ENCODE results near the gene HSPA12B.
"Not testable (repeated sequence)": the region's sequence is repeated elsewhere in the genome, so short reads cannot be mapped to it uniquely, and the experiment has no call there.

Gene HSPA12B

GRCh38 chr20:3786126-3786484, 53.6 kb downstream of the HSPA12B start:
- Histone ChIP-seq H3K4me3 (ENCODE audit: low read length) (peak overlapping the region; percentile 88), H3K9ac (ENCODE audit: low read length) (peak overlapping the region; percentile 91), H3K36me3 (ENCODE audit: control insufficient read depth, insufficient read depth, low read length, severe bottlenecking) (no peaks in the 10 kb centered on the region), H3K9me3 (ENCODE audit: control insufficient read depth, low read length) (no peaks in the 10 kb centered on the region), H3K27me3 (replicated peaks; ENCODE audit: control insufficient read depth, insufficient read depth, low read length) (no peaks in the 10 kb centered on the region), H3K4me1 (ENCODE audit: control insufficient read depth, insufficient read depth, low read length) (peaks cover 30% of the 10 kb centered on the region)
- DNase-seq (ENCODE audit: low read depth) = peak; percentile 75

- DNase-seq (ENCODE audit: low read depth) = peak; percentile 97
- Histone ChIP-seq H3K36me3 (ENCODE audit: control insufficient read depth, insufficient read depth, low read length, severe bottlenecking) (no peaks in the 10 kb centered on the region), H3K4me3 (ENCODE audit: low read length) (peak within 1 kb of the TSS; percentile 88), H3K27me3 (replicated peaks; ENCODE audit: control insufficient read depth, insufficient read depth, low read length) (no peaks in the 10 kb centered on the region), H3K9ac (ENCODE audit: low read length) (peak within 1 kb of the TSS; percentile 91), H3K4me1 (ENCODE audit: control insufficient read depth, insufficient read depth, low read length) (peaks cover 29% of the 10 kb centered on the region), H3K9me3 (ENCODE audit: control insufficient read depth, low read length) (no peaks in the 10 kb centered on the region)
These were observed 54.3 kb downstream of the HSPA12B start, which contains the start of gene CENPB for GRCh38 chr20:3786665-3787323. CENPB (minus strand) TSS chr20:3786740; CDS start chr20:3786483, 257 bp downstream.

- Histone ChIP-seq H3K36me3 (ENCODE audit: control insufficient read depth, insufficient read depth, low read length, severe bottlenecking) (no peaks in the 10 kb centered on the region), H3K9me3 (ENCODE audit: control insufficient read depth, low read length) (no peaks in the 10 kb centered on the region), H3K27me3 (replicated peaks; ENCODE audit: control insufficient read depth, insufficient read depth, low read length) (no peaks in the 10 kb centered on the region), H3K4me3 (ENCODE audit: low read length) (peak overlapping the region; percentile 71), H3K4me1 (ENCODE audit: control insufficient read depth, insufficient read depth, low read length) (peaks cover 29% of the 10 kb centered on the region), H3K9ac (ENCODE audit: low read length) (peak overlapping the region; percentile 70)
- DNase-seq (ENCODE audit: low read depth) = no peak
These were observed 55.0 kb downstream of the HSPA12B start for GRCh38 chr20:3787324-3788014.

- no peak overlapping the region for H3K9ac ChIP-seq (ENCODE audit: low read length)
- no peak for DNase-seq (ENCODE audit: low read depth)
These were observed 56.2 kb downstream of the HSPA12B start for GRCh38 chr20:3788685-3789155.

GRCh38 chr20:3789201-3789600, 56.7 kb downstream of the HSPA12B start:
- peaks cover 20% of the 10 kb centered on the region for H3K4me1 ChIP-seq (ENCODE audit: control insufficient read depth, insufficient read depth, low read length)
- H3K4me3 ChIP-seq (ENCODE audit: low read length); H3K9ac ChIP-seq (ENCODE audit: low read length); DNase-seq (ENCODE audit: low read depth); H3K36me3 ChIP-seq (ENCODE audit: control insufficient read depth, insufficient read depth, low read length, severe bottlenecking); H3K27me3 ChIP-seq (replicated peaks; ENCODE audit: control insufficient read depth, insufficient read depth, low read length); H3K9me3 ChIP-seq (ENCODE audit: control insufficient read depth, low read length): not testable (repeated sequence)

More at GRCh38 chr20:3788685-3789155, 56.2 kb downstream of the HSPA12B start:
- Histone ChIP-seq H3K4me1 (ENCODE audit: control insufficient read depth, insufficient read depth, low read length) (peaks cover 24% of the 10 kb centered on the region), H3K4me3 (ENCODE audit: low read length) (no peak overlapping the region), H3K27me3 (replicated peaks; ENCODE audit: control insufficient read depth, insufficient read depth, low read length) (no peaks in the 10 kb centered on the region), H3K9me3 (ENCODE audit: control insufficient read depth, low read length) (no peaks in the 10 kb centered on the region), H3K36me3 (ENCODE audit: control insufficient read depth, insufficient read depth, low read length, severe bottlenecking) (no peaks in the 10 kb centered on the region)

GRCh38 chr20:3794168-3794567, 61.7 kb downstream of the HSPA12B start:
- not testable (repeated sequence) for H3K9ac ChIP-seq (ENCODE audit: low read length); DNase-seq (ENCODE audit: low read depth); H3K4me3 ChIP-seq (ENCODE audit: low read length); H3K27me3 ChIP-seq (replicated peaks; ENCODE audit: control insufficient read depth, insufficient read depth, low read length); H3K9me3 ChIP-seq (ENCODE audit: control insufficient read depth, low read length); H3K36me3 ChIP-seq (ENCODE audit: control insufficient read depth, insufficient read depth, low read length, severe bottlenecking)
- H3K4me1 ChIP-seq (ENCODE audit: control insufficient read depth, insufficient read depth, low read length) = peaks cover 21% of the 10 kb centered on the region

GRCh38 chr20:3794701-3795420, 62.4 kb downstream of the HSPA12B start:
- Histone ChIP-seq H3K36me3 (ENCODE audit: control insufficient read depth, insufficient read depth, low read length, severe bottlenecking) (peaks cover 4% of the 10 kb centered on the region), H3K9me3 (ENCODE audit: control insufficient read depth, low read length) (no peaks in the 10 kb centered on the region), H3K4me3 (ENCODE audit: low read length) (peak overlapping the region; percentile 94), H3K27me3 (replicated peaks; ENCODE audit: control insufficient read depth, insufficient read depth, low read length) (no peaks in the 10 kb centered on the region), H3K4me1 (ENCODE audit: control insufficient read depth, insufficient read depth, low read length) (peaks cover 21% of the 10 kb centered on the region), H3K9ac (ENCODE audit: low read length) (peak overlapping the region; percentile 93)
- DNase-seq (ENCODE audit: low read depth) = no peak

- Histone ChIP-seq H3K4me1 (ENCODE audit: control insufficient read depth, insufficient read depth, low read length) (peaks cover 21% of the 10 kb centered on the region), H3K36me3 (ENCODE audit: control insufficient read depth, insufficient read depth, low read length, severe bottlenecking) (peaks cover 11% of the 10 kb centered on the region), H3K27me3 (replicated peaks; ENCODE audit: control insufficient read depth, insufficient read depth, low read length) (no peaks in the 10 kb centered on the region), H3K9ac (ENCODE audit: low read length) (peak within 1 kb of the TSS; percentile 93), H3K4me3 (ENCODE audit: low read length) (peak within 1 kb of the TSS; percentile 94), H3K9me3 (ENCODE audit: control insufficient read depth, low read length) (no peaks in the 10 kb centered on the region)
- peak; percentile 96 for DNase-seq (ENCODE audit: low read depth)
These were observed 63.3 kb downstream of the HSPA12B start, which contains the start of gene CDC25B for GRCh38 chr20:3795511-3796468. CDC25B (plus strand) TSS chr20:3796310; CDS start chr20:3796532, 222 bp downstream.

GRCh38 chr20:3796477-3797225, 64.2 kb downstream of the HSPA12B start:
- no peaks in the 10 kb centered on the region for H3K9me3 ChIP-seq (ENCODE audit: control insufficient read depth, low read length)
- DNase-seq (ENCODE audit: low read depth) = no peak
- H3K27me3 ChIP-seq (replicated peaks; ENCODE audit: control insufficient read depth, insufficient read depth, low read length) = no peaks in the 10 kb centered on the region
- H3K36me3 ChIP-seq (ENCODE audit: control insufficient read depth, insufficient read depth, low read length, severe bottlenecking) = peaks cover 19% of the 10 kb centered on the region
- H3K4me3 ChIP-seq (ENCODE audit: low read length) = peak overlapping the region; percentile 94
- peaks cover 21% of the 10 kb centered on the region for H3K4me1 ChIP-seq (ENCODE audit: control insufficient read depth, insufficient read depth, low read length)
- H3K9ac ChIP-seq (ENCODE audit: low read length) = peak overlapping the region; percentile 86

GRCh38 chr20:3797226-3797545, 64.7 kb downstream of the HSPA12B start:
- Histone ChIP-seq H3K9me3 (ENCODE audit: control insufficient read depth, low read length) (no peaks in the 10 kb centered on the region), H3K9ac (ENCODE audit: low read length) (peak overlapping the region; percentile 86), H3K36me3 (ENCODE audit: control insufficient read depth, insufficient read depth, low read length, severe bottlenecking) (peaks cover 25% of the 10 kb centered on the region), H3K4me1 (ENCODE audit: control insufficient read depth, insufficient read depth, low read length) (peaks cover 21% of the 10 kb centered on the region), H3K4me3 (ENCODE audit: low read length) (peak overlapping the region; percentile 94), H3K27me3 (replicated peaks; ENCODE audit: control insufficient read depth, insufficient read depth, low read length) (no peaks in the 10 kb centered on the region)
- DNase-seq (ENCODE audit: low read depth) = no peak

All from adipocyte (in vitro differentiated cells).